Tibial nerve (tissue), 4 donors: ENCODE data around the gene SH3GL3. TPM values are rescaled to one million over a fixed set of nuclear protein-coding genes. Genes with fewer than 3 reads are reported as not detected.

Source experiments
- DNase-seq, 2 donors: peaks; one replicate each; pipeline ENCODE4 v3.0.0-alpha.2; 2019; ENCODE audit warnings: low spot score in 2 of 2
- H3K27ac ChIP-seq, 4 donors: fragments of 200-600 bp; sonication (generic) in 3 of 4; one replicate each; pipeline ENCODE4 v1.5.1; 2017 to 2019; ENCODE audit warnings: mild to moderate bottlenecking in 1 of 4
- H3K27me3 ChIP-seq, 2 donors: fragments of 200-600 bp; sonication (generic) in 1 of 2; one replicate each; pipeline versions ENCODE4 v1.5.1 to v1.6.0; 2017 to 2019
- H3K36me3 ChIP-seq, 3 donors: fragments of 200-600 bp; sonication (generic); one replicate each; pipeline ENCODE4 v1.5.1; 2018 to 2019
- H3K4me1 ChIP-seq, 4 donors: fragments of 200-600 bp; sonication (generic) in 3 of 4; one replicate each; pipeline ENCODE4 v1.5.1; 2017 to 2019
- H3K4me3 ChIP-seq, 4 donors: fragments of 200-600 bp; sonication (generic) in 3 of 4; one replicate each; pipeline ENCODE4 v1.5.1; 2017 to 2019; ENCODE audit warnings: mild to moderate bottlenecking in 1 of 4, moderate library complexity in 1 of 4
- H3K9me3 ChIP-seq, 4 donors: fragments of 200-600 bp; sonication (generic) in 3 of 4; one replicate each; pipeline ENCODE4 v1.5.1; 2017 to 2019
- CTCF ChIP-seq, 5 experiments: fragments of 200-600 bp in 3 of 5; fragments of 450-650 bp in 2 of 5; sonication (generic) in 3 of 5; IDR thresholded peaks; one replicate each; pipeline ENCODE4 v1.5.1; 2016 to 2019; ENCODE audit warnings: antibody characterized with exemption in 5 of 5, mild to moderate bottlenecking in 3 of 5, moderate library complexity in 2 of 5
- EP300 ChIP-seq, 2 donors: sonication (generic); formaldehyde crosslinking; IDR thresholded peaks; one replicate each; pipeline ENCODE4 v1.6.1; 2017; ENCODE audit warnings: antibody characterized with exemption in 2 of 2, mild to moderate bottlenecking in 1 of 2
- POLR2A ChIP-seq, 2 donors: fragments of 450-650 bp; IDR thresholded peaks; one replicate each; pipeline ENCODE4 v1.6.1; 2017; ENCODE audit warnings: antibody characterized with exemption in 2 of 2, mild to moderate bottlenecking in 2 of 2, moderate library complexity in 2 of 2
- WGBS, 2 donors: methylation state at CpG; one replicate each; pipeline ENCODE4 v1.1.5; 2018; 5-methylcytosine and 5-hydroxymethylcytosine counted together
- total RNA-seq, 4 donors: library from RNA; depleted of rRNA; stranded (reverse); fragments of >200 nt; gene quantifications; one replicate each; pipeline ENCODE4 v1.1.0, GENCODE V29; 2016

SH3GL3 gene
- total RNA-seq, 4 donors from 2014 or later, result 1.5 to 3.7 (median 3.1) TPM; not detected in 1

- 73 to 84% methylated on average over 5 of the region's 5 CpGs for WGBS, 2 donors
- Histone ChIP-seq H3K4me3 (no peak overlapping the region), H3K4me1 (peaks cover 0 to 15% (median 0%) of the 10 kb centered on the region in 4 donors), H3K27ac (no peak overlapping the region), H3K36me3 (no peaks in the 10 kb centered on the region), H3K9me3 (no peaks in the 10 kb centered on the region), H3K27me3 (no peaks in the 10 kb centered on the region)
- DNase-seq, result no peak
- TF ChIP-seq POLR2A (IDR thresholded peaks at IDR 0.05), result no peak
- no peak for TF ChIP-seq EP300 (IDR thresholded peaks at IDR 0.05)
- no peak for TF ChIP-seq CTCF (IDR thresholded peaks at IDR 0.05)
Measured at GRCh38 chr15:83612226-83612625, 165.1 kb downstream of the SH3GL3 start.

GRCh38 chr15:83612898-83613635 lies 165.9 kb downstream of the SH3GL3 start:
- Histone ChIP-seq H3K27ac (no peak overlapping the region), H3K36me3 (no peaks in the 10 kb centered on the region), H3K4me3 (no peak overlapping the region), H3K4me1 (peaks cover 0 to 15% (median 0%) of the 10 kb centered on the region in 4 donors), H3K27me3 (no peaks in the 10 kb centered on the region), H3K9me3 (no peaks in the 10 kb centered on the region)
- 46 to 52% methylated on average over 2 of the region's 2 CpGs for WGBS, 2 donors
- TF ChIP-seq POLR2A (IDR thresholded peaks at IDR 0.05) (no peak), EP300 (IDR thresholded peaks at IDR 0.05) (no peak), CTCF (IDR thresholded peaks at IDR 0.05) (no peak)
- no peak for DNase-seq

GRCh38 chr15:83613714-83614113 lies 166.6 kb downstream of the SH3GL3 start:
- WGBS, 2 donors, result 51 to 57% methylated on average over 2 of the region's 2 CpGs
- no peaks in the 10 kb centered on the region for H3K36me3 ChIP-seq
- H3K27me3 ChIP-seq, result no peaks in the 10 kb centered on the region
- peak in 1 of 2 donors; percentile 29 for DNase-seq
- H3K27ac ChIP-seq, result no peak overlapping the region
- TF ChIP-seq EP300 (IDR thresholded peaks at IDR 0.05) (no peak), CTCF (IDR thresholded peaks at IDR 0.05) (no peak), POLR2A (IDR thresholded peaks at IDR 0.05) (no peak)
- no peak overlapping the region for H3K4me3 ChIP-seq
- peaks cover 0 to 15% (median 0%) of the 10 kb centered on the region in 4 donors for H3K4me1 ChIP-seq
- H3K9me3 ChIP-seq, result no peaks in the 10 kb centered on the region

- DNase-seq, result no peak
- Histone ChIP-seq H3K36me3 (no peaks in the 10 kb centered on the region), H3K4me3 (no peak overlapping the region), H3K4me1 (peaks cover 0 to 15% (median 0%) of the 10 kb centered on the region in 4 donors), H3K9me3 (peaks cover 0 to 7% (median 0%) of the 10 kb centered on the region in 4 donors), H3K27ac (no peak overlapping the region), H3K27me3 (no peaks in the 10 kb centered on the region)
- 64 to 85% methylated on average over 1 of the region's 1 CpG for WGBS, 2 donors
- TF ChIP-seq CTCF (IDR thresholded peaks at IDR 0.05), result no peak
- TF ChIP-seq POLR2A (IDR thresholded peaks at IDR 0.05), result no peak
- TF ChIP-seq EP300 (IDR thresholded peaks at IDR 0.05), result no peak
Measured at GRCh38 chr15:83616840-83617239, 169.7 kb downstream of the SH3GL3 start.

- Histone ChIP-seq H3K27me3 (no peaks in the 10 kb centered on the region), H3K27ac (no peak overlapping the region), H3K4me1 (no peaks in the 10 kb centered on the region), H3K36me3 (no peaks in the 10 kb centered on the region), H3K9me3 (peaks cover 0 to 5% (median 0%) of the 10 kb centered on the region in 4 donors), H3K4me3 (no peak overlapping the region)
- WGBS, 2 donors, result 79 to 80% methylated on average over 2 of the region's 2 CpGs
- no peak for TF ChIP-seq POLR2A (IDR thresholded peaks at IDR 0.05)
- TF ChIP-seq CTCF (IDR thresholded peaks at IDR 0.05), result no peak
- no peak for TF ChIP-seq EP300 (IDR thresholded peaks at IDR 0.05)
- no peak for DNase-seq
Measured at GRCh38 chr15:83626171-83626802, 179.1 kb downstream of the SH3GL3 start.
